H1 (cell line): ENCODE results near the gene SEMA3B. TPM values are rescaled to one million over a fixed set of nuclear protein-coding genes. Genes with fewer than 3 reads are reported as not detected.

Experiments
- CTCF ChIA-PET: fragments of 300-600 bp; sonication (Branson Sonifier 250); formaldehyde crosslinking; loops from one replicate; lab custom pipeline; 2021; ENCODE audit not compliant: partially characterized antibody; lab: Charles Lee
- POLR2A ChIA-PET: fragments of 300-600 bp; sonication (Branson Sonifier 250); formaldehyde crosslinking; loops from one replicate; lab custom pipeline; 2021; ENCODE audit warnings: inconsistent platforms; ENCODE audit not compliant: partially characterized antibody; lab: Charles Lee
- DNase-seq, 2 experiments: peaks; one replicate each; pipeline versions ENCODE4 v3.0.0 to v3.0.0-alpha.2; 2010 to 2022; ENCODE audit warnings: low spot score in 2 of 2, low read depth in 1 of 2, mixed read lengths in 1 of 2
- FAIRE-seq: peaks from 2 replicates; lab custom pipeline; 2011; peaks lifted over from hg19 to GRCh38; lab: Jason Lieb, UNC
- H2AFZ ChIP-seq: 2 replicates; pipeline ENCODE4 v1.8.1; 2012; ENCODE audit warnings: low read length, inconsistent platforms
- H2AK5ac ChIP-seq: 2 replicates; pipeline ENCODE4 v1.6.1; 2013; ENCODE audit warnings: low read depth, low read length
- H2BK120ac ChIP-seq: replicated peaks from 2 replicates; pipeline ENCODE3; 2013; ENCODE audit warnings: low read depth, low read length, inconsistent platforms
- H2BK12ac ChIP-seq: 2 replicates; pipeline ENCODE4 v1.6.1; 2013; ENCODE audit warnings: low read depth, low read length
- H2BK15ac ChIP-seq: 2 replicates; pipeline ENCODE4 v1.6.1; 2013; ENCODE audit warnings: low read length
- H2BK20ac ChIP-seq: 2 replicates; pipeline ENCODE4 v1.6.1; 2013; ENCODE audit warnings: low read length
- H2BK5ac ChIP-seq: 2 replicates; pipeline ENCODE4 v1.6.1; 2013; ENCODE audit warnings: low read depth, low read length
- H3K14ac ChIP-seq: 2 replicates; pipeline ENCODE4 v1.6.1; 2013; ENCODE audit warnings: inconsistent platforms; ENCODE audit not compliant: insufficient read length
- H3K18ac ChIP-seq: 2 replicates; pipeline ENCODE4 v1.6.1; 2013; ENCODE audit warnings: low read length; ENCODE audit errors: extremely low read depth
- H3K23ac ChIP-seq: 2 replicates; pipeline ENCODE4 v1.6.1; 2013; ENCODE audit warnings: inconsistent platforms; ENCODE audit not compliant: insufficient read length
- H3K23me2 ChIP-seq: 2 replicates; pipeline ENCODE4 v1.6.1; 2013; ENCODE audit warnings: low read depth, low read length
- H3K27ac ChIP-seq: 2 replicates; pipeline ENCODE4 v1.6.1; 2011; ENCODE audit warnings: low read depth, low read length, inconsistent platforms
- H3K27me3 ChIP-seq, 4 experiments: replicated peaks in 1 of 4; 1 replicate in 1 of 4; 2 replicates in 3 of 4; pipeline versions ENCODE4 v1.6.1 to v1.8.1; 2011 to 2013; ENCODE audit warnings: low read length in 3 of 4, mild to moderate bottlenecking in 3 of 4, inconsistent platforms in 2 of 4, mixed read lengths in 2 of 4, moderate library complexity in 1 of 4; ENCODE audit not compliant: control insufficient read depth in 3 of 4, insufficient read depth in 3 of 4; ENCODE audit errors: extremely low read depth in 1 of 4
- H3K36me3 ChIP-seq, 4 experiments: 2 replicates each; pipeline versions ENCODE4 v1.6.1 to v1.8.1; 2011 to 2013; ENCODE audit warnings: mild to moderate bottlenecking in 4 of 4, low read length in 3 of 4, moderate library complexity in 2 of 4, control low read depth in 1 of 4, inconsistent platforms in 1 of 4; ENCODE audit not compliant: insufficient read depth in 4 of 4, control insufficient read depth in 2 of 4
- H3K4ac ChIP-seq: replicated peaks from 2 replicates; pipeline ENCODE3; 2013; ENCODE audit warnings: low read length, low read depth, mixed read lengths, inconsistent platforms; ENCODE audit not compliant: insufficient read length
- H3K4me1 ChIP-seq, 4 experiments: replicated peaks in 1 of 4; 1 replicate in 1 of 4; 2 replicates in 3 of 4; pipeline versions ENCODE4 v1.6.1 to v1.8.1; 2011 to 2013; ENCODE audit warnings: low read length in 3 of 4, inconsistent platforms in 2 of 4, mixed read lengths in 1 of 4; ENCODE audit not compliant: insufficient read depth in 4 of 4, control insufficient read depth in 3 of 4
- H3K4me2 ChIP-seq, 2 experiments: 2 replicates each; pipeline versions ENCODE4 v1.6.1 to v1.8.1; 2011 to 2013; ENCODE audit warnings: low read depth in 2 of 2, low read length in 2 of 2, control low read depth in 1 of 2, inconsistent platforms in 1 of 2, mild to moderate bottlenecking in 1 of 2; ENCODE audit not compliant: insufficient read depth in 1 of 2
- H3K4me3 ChIP-seq, 4 experiments: fragments of 200-600, 300-600 bp in 1 of 4; sonication (generic), shearing (Covaris generic), sonication (Bioruptor Twin) in 1 of 4; 2 replicates each; pipeline versions ENCODE4 v1.5.1 to v1.8.1; 2011 to 2016; ENCODE audit warnings: low read length in 4 of 4, low read depth in 3 of 4, control low read depth in 2 of 4, inconsistent platforms in 2 of 4, mild to moderate bottlenecking in 2 of 4, mixed read lengths in 1 of 4, moderate library complexity in 1 of 4; ENCODE audit not compliant: insufficient read depth in 2 of 4; ENCODE audit errors: extremely low read depth in 1 of 4
- H3K56ac ChIP-seq: replicated peaks from 2 replicates; pipeline ENCODE3; 2013; ENCODE audit warnings: low read depth, mild to moderate bottlenecking, mixed read lengths, low read length, inconsistent platforms; ENCODE audit not compliant: insufficient read length
- H3K79me1 ChIP-seq: 2 replicates; pipeline ENCODE4 v1.6.1; 2013; ENCODE audit warnings: low read depth, low read length, control low read depth
- H3K79me2 ChIP-seq, 2 experiments: 2 replicates each; pipeline versions ENCODE4 v1.6.1 to v1.8.1; 2012 to 2013; ENCODE audit warnings: low read length in 2 of 2, mild to moderate bottlenecking in 2 of 2, inconsistent platforms in 1 of 2; ENCODE audit not compliant: insufficient read depth in 2 of 2, control insufficient read depth in 1 of 2
- H3K9ac ChIP-seq, 4 experiments: replicated peaks in 1 of 4; 1 replicate in 1 of 4; 2 replicates in 3 of 4; pipeline versions ENCODE4 v1.6.1 to v1.8.1; 2011 to 2013; ENCODE audit warnings: low read depth in 3 of 4, low read length in 3 of 4, control low read depth in 2 of 4, mild to moderate bottlenecking in 2 of 4, moderate library complexity in 2 of 4, inconsistent platforms in 1 of 4; ENCODE audit errors: extremely low read depth in 1 of 4
- H3K9me3 ChIP-seq, 2 experiments: 2 replicates each; pipeline versions ENCODE4 v1.6.1 to v1.8.1; 2012 to 2013; ENCODE audit warnings: mild to moderate bottlenecking in 2 of 2, moderate library complexity in 2 of 2, control low read depth in 1 of 2, inconsistent platforms in 1 of 2, low read depth in 1 of 2, low read length in 1 of 2, mixed read lengths in 1 of 2; ENCODE audit not compliant: insufficient read depth in 2 of 2
- H4K20me1 ChIP-seq, 2 experiments: replicated peaks in 1 of 2; 2 replicates each; pipeline versions ENCODE3 to v1.8.1; 2011 to 2013; ENCODE audit warnings: inconsistent platforms in 2 of 2, low read length in 2 of 2, mild to moderate bottlenecking in 1 of 2; ENCODE audit not compliant: insufficient read depth in 2 of 2, control insufficient read depth in 1 of 2
- H4K5ac ChIP-seq: 2 replicates; pipeline ENCODE4 v1.6.1; 2013; ENCODE audit warnings: low read length, low read depth, mixed read lengths, inconsistent platforms; ENCODE audit not compliant: insufficient read length
- H4K8ac ChIP-seq: 2 replicates; pipeline ENCODE4 v1.8.0; 2013; ENCODE audit warnings: mild to moderate bottlenecking, moderate library complexity, low read length, inconsistent platforms; ENCODE audit not compliant: insufficient read depth; ENCODE audit errors: extremely low read depth
- H4K91ac ChIP-seq: replicated peaks from 2 replicates; pipeline ENCODE3; 2013; ENCODE audit warnings: low read length, mixed read lengths, inconsistent platforms; ENCODE audit not compliant: insufficient read length
- BRCA1 ChIP-seq: IDR thresholded peaks from 2 replicates; pipeline ENCODE4 v1.6.1; 2012; ENCODE audit warnings: low read depth, low read length, improper control_type of control experiment
- EP300 ChIP-seq, 2 experiments: IDR thresholded peaks; 1 replicate in 1 of 2; 2 replicates in 1 of 2; pipeline ENCODE4 v1.6.1; 2011 to 2012; ENCODE audit warnings: low read depth in 2 of 2, low read length in 2 of 2, mild to moderate bottlenecking in 2 of 2, borderline replicate concordance in 1 of 2, inconsistent platforms in 1 of 2, moderate library complexity in 1 of 2
- HDAC6 ChIP-seq: IDR thresholded peaks from one replicate; pipeline ENCODE4 v1.7.1; 2012; ENCODE audit warnings: low read depth, mild to moderate bottlenecking, inconsistent platforms, low read length, moderate library complexity
- JUND ChIP-seq: IDR thresholded peaks from 2 replicates; pipeline ENCODE4 v1.6.1; 2011; ENCODE audit warnings: mild to moderate bottlenecking, improper control_type of control experiment, low read length
- KDM5A ChIP-seq: fragments of 200-600 bp; IDR thresholded peaks from 2 replicates; pipeline ENCODE4 v1.7.1; 2012; ENCODE audit warnings: mild to moderate bottlenecking, low read length, inconsistent platforms, mixed read lengths
- MAFK ChIP-seq: IDR thresholded peaks from 2 replicates; pipeline ENCODE4 v1.6.1; 2012; ENCODE audit warnings: low read depth, mild to moderate bottlenecking, improper control_type of control experiment, low read length
- MAX ChIP-seq: IDR thresholded peaks from 2 replicates; pipeline ENCODE4 v1.6.1; 2012; ENCODE audit warnings: inconsistent platforms
- POU5F1 ChIP-seq: IDR thresholded peaks from 2 replicates; pipeline ENCODE4 v1.6.1; 2011; ENCODE audit warnings: low read depth, mild to moderate bottlenecking, low read length, moderate library complexity
- RBBP5 ChIP-seq: IDR thresholded peaks from 2 replicates; pipeline ENCODE4 v1.7.1; 2012; ENCODE audit warnings: low read depth, mild to moderate bottlenecking, inconsistent platforms, low read length, moderate library complexity, borderline replicate concordance
- RFX5 ChIP-seq: IDR thresholded peaks from 2 replicates; pipeline ENCODE4 v1.6.1; 2011; ENCODE audit warnings: low read depth, low read length, improper control_type of control experiment, borderline replicate concordance
- SUZ12 ChIP-seq: fragments of 200-600 bp; sonication (generic); IDR thresholded peaks from 2 replicates; pipeline ENCODE4 v1.6.1; 2012; ENCODE audit warnings: mild to moderate bottlenecking, inconsistent platforms, low read length, moderate library complexity, mixed read lengths
- TAF1 ChIP-seq: IDR thresholded peaks from 2 replicates; pipeline ENCODE4 v1.6.1; 2011; ENCODE audit warnings: mild to moderate bottlenecking, low read depth, low read length
- TCF12 ChIP-seq: IDR thresholded peaks from 2 replicates; pipeline ENCODE4 v1.6.1; 2011; ENCODE audit warnings: low read depth, mild to moderate bottlenecking, low read length
- YY1 ChIP-seq: IDR thresholded peaks from 2 replicates; pipeline ENCODE4 v1.6.1; 2011; ENCODE audit warnings: low read depth, mild to moderate bottlenecking, low read length
- WGBS, 2 experiments: shearing (Covaris generic) in 1 of 2; methylation state at CpG; one replicate each; pipeline versions ENCODE4 v1.1.6 to v1.1.7; 2013 to 2015; ENCODE audit warnings: low lambda C conversion rate in 2 of 2, mixed read lengths in 2 of 2, inconsistent platforms in 1 of 2, low coverage in 1 of 2, missing lambda C conversion rate in 1 of 2; ENCODE audit not compliant: insufficient replicate concordance in 2 of 2, insufficient coverage in 1 of 2, insufficient read length in 1 of 2; ENCODE audit errors: extremely low coverage in 1 of 2, missing lambda C conversion rate in 1 of 2; 5-methylcytosine and 5-hydroxymethylcytosine counted together
- polyA plus RNA-seq, 7 experiments: library from polyadenylated mRNA; depleted of rRNA in 3 of 7; stranded (reverse) in 5 of 7; unstranded in 2 of 7; fragments of >200 nt in 5 of 7; fragments of 200-250 nt in 2 of 7; gene quantifications; 1 replicate in 5 of 7; 2 replicates in 1 of 7; 4 replicates in 1 of 7; pipeline versions ENCODE4 v1.2.1 to v1.2.3, GENCODE V29; 2011 to 2013; ENCODE audit warnings: missing spikeins in 2 of 7, mixed read lengths in 2 of 7
- total RNA-seq: library from RNA; stranded (reverse); fragmentation: NEBNext Ultra II Directional; extraction: Animal tissue kit (Norgen Biotek cat#: 25700); gene quantifications from 2 replicates; pipeline ENCODE4 v1.2.1, GENCODE V29; 2021

SEMA3B gene
- total and polyA plus RNA-seq, 2 of the 8 experiments (the other 6 are each of a cell fraction or from before 2014, with no cell fraction given) = 3.0 to 4.7 TPM

GRCh38 chr3:50230794-50231125 is 38.2 kb upstream of the SEMA3B start:
- no peak overlapping the region for H2AFZ ChIP-seq
- H3K79me2 ChIP-seq = no peaks in the 10 kb centered on the region
- H2AK5ac ChIP-seq = no peak overlapping the region
- H4K5ac ChIP-seq = no peak overlapping the region
- H3K9ac ChIP-seq = no peak overlapping the region
- peaks cover 0 to 20% (median 8%) of the 10 kb centered on the region in 4 experiments; a peak in 6 of 7 replicates for H3K4me1 ChIP-seq
- peaks cover 0 to 3% of the 10 kb centered on the region in 2 experiments for H4K20me1 ChIP-seq
- TF ChIP-seq BRCA1 (no peak), YY1 (no peak), POU5F1 (no peak), TCF12 (no peak), RBBP5 (no peak), SUZ12 (no peak), MAX (no peak), TAF1 (no peak), EP300 (IDR thresholded peaks at IDR 0.05; ENCODE audit: borderline replicate concordance in 1 of 2, low read depth in 2 of 2, low read length in 2 of 2) (no peak), RFX5 (no peak), KDM5A (no peak), MAFK (no peak), HDAC6 (no peak), JUND (no peak)
- CTCF ChIA-PET = interaction anchor here (0.8 to 48.1 kb wide), 7 partner anchors 9 to 110 kb away, joined by 3 to 2149 read pairs (median 52); partner anchors contain the start of genes GNAI2, GNAT1, LSMEM2 and SEMA3B
- H3K27ac ChIP-seq = no peak overlapping the region
- H2BK120ac ChIP-seq = no peak overlapping the region
- WGBS, 2 experiments = 94% methylated on average over 4 of the region's 4 CpGs; no CpG with 5 or more reads in 1 of the 2 experiments
- H3K4me2 ChIP-seq = no peak overlapping the region
- POLR2A ChIA-PET = interaction anchor here (0.8 to 6.5 kb wide), 6 partner anchors 9 to 36 kb away, joined by 3 to 41 read pairs (median 4); no protein-coding TSS in a partner anchor
- no peak overlapping the region for H3K4me3 ChIP-seq
- peaks cover 0 to 3% (median 1%) of the 10 kb centered on the region in 4 experiments; a peak in 4 of 7 replicates for H3K27me3 ChIP-seq
- no peak overlapping the region for H2BK5ac ChIP-seq
- no peak overlapping the region for H2BK20ac ChIP-seq
- no peaks in the 10 kb centered on the region for H3K9me3 ChIP-seq
- H3K56ac ChIP-seq = no peak overlapping the region
- H3K36me3 ChIP-seq = no peaks in the 10 kb centered on the region
- peaks cover 13% of the 10 kb centered on the region; the same call in 1 of the 2 replicates for H3K23me2 ChIP-seq
- H4K91ac ChIP-seq = no peak overlapping the region
- H3K14ac ChIP-seq = no peak overlapping the region
- H2BK12ac ChIP-seq = no peak overlapping the region
- H4K8ac ChIP-seq = no peak overlapping the region
- no peaks in the 10 kb centered on the region for H3K79me1 ChIP-seq
- H3K23ac ChIP-seq = no peak overlapping the region
- DNase-seq = no peak
- no peak overlapping the region for H3K18ac ChIP-seq
- no peak overlapping the region for H2BK15ac ChIP-seq
- FAIRE-seq = no peak
- H3K4ac ChIP-seq = no peak overlapping the region
